Measurements from ENCODE around the gene PRR18. TPM values are rescaled to one million over a fixed set of nuclear protein-coding genes. Genes with fewer than 3 reads are reported as not detected.

PRR18 gene, protein sequence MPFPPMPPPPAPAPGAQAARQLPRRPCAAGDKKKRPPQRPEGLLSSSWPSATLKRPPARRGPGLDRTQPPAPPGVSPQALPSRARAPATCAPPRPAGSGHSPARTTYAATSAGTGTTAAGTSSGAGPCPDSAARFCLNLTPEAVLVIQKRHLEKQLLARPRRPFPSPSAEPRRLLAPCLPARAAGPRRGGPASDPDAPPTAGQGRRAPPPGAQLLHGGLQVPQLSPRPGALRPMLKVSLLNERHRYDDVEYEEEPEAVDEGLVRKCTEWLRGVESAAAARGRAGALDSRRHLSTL
- not detected in 2 replicates for total RNA-seq

DNA sequence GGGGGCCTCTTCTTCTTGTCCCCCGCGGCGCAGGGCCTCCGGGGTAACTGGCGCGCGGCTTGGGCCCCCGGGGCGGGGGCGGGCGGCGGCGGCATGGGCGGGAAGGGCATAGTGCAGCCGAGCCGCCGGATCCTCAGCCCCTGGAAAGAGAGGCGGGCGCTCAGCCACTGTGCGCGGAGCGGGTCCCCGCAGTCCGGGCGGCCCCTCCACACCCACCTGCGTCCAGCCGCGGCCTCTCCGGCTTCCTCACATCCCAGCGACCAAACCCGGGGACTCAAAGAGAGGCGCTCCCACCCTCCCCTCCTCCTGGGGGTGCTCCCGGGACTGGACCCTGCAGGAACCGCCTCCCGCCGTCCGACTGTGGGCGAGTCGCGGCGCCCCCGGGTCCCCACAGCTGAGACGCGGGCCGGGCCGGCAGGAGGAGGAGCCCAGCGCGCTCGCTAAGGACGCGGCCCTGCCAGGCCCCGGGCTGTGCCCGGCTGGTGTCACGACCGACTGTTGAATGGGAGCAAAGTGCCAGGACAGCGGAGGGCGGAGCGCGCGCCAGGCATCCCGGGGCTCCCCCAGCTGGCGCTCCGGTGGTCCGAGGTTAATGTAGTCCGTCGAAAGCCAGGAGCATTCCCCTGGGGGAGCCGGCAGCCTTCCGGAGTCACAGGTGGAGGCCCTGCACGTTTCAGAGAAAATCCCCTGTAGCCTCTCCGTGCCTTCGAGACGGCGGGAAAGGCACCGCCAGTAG is at the start of gene PRR18:
TSS of gene PRR18 (minus strand) at position 360 of the 736 bp plus-strand sequence. CDS start at position 110, 250 bp downstream.

DNA sequence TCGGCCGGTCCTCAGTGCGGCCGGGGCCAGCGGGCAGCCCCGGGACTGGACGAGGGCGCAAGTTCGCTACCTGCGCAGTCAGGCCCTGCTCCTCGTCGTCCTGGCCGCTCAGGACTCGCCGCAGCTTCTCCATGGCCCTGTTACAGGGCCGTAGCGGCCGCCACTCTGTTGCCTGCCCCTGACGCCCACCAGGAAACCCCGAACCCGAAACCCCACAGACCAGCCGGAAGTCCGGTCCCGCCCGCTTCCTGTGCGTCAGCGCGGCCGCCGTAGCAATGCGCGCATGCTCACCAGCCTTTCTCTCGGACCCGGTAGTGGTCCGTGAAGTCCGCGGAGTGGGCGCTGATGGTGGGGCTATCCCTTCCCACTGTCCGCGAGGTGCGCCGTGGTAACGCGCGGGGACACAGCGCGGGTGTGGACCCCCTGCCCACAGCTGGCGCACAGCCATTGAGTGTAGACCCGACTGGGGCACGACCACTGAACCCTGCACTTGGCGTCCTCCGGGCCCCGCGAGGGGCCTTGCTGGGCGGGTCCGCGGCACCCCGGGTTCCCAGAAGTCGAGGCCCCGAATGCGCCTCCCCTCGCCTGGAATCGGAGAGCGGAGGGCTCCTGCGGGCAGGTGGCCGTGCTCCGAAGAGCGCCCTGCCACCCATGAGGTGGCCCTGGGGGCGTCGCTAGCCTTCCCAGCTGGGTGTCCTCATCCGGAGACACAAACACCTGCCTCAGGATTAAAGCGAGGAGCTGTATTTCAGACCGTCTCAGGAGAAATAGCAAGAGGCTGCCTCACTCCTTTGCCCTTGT is 34.4 kb upstream of the PRR18 start, which contains the start of gene SFT2D1:
TSS of gene SFT2D1 (minus strand) at position 197 of the 801 bp plus-strand sequence. CDS start at position 133, 64 bp downstream.

Other genes with a start within 250 kb of the PRR18 start
- not detected in 2 replicates for gene TBXT, start 140.5 kb downstream of the PRR18 start, total RNA-seq
- gene SFT2D1, start 34.2 kb upstream of the PRR18 start, total RNA-seq, result 20.2 and 29.4 TPM in 2 replicates
- 24.1 and 31.3 TPM in 2 replicates for gene MPC1, start 74.5 kb upstream of the PRR18 start, total RNA-seq

Measured in thoracic aorta endothelial cell (primary cell).